Glutamatergic neuron (in vitro differentiated cells): ENCODE results near the gene WDR75. TPM values are rescaled to one million over a fixed set of nuclear protein-coding genes. Genes with fewer than 3 reads are reported as not detected.

Experiments
- DNase-seq: peaks from one replicate; pipeline ENCODE4 v3.0.0; 2022
- H3K27ac Mint-ChIP-seq: one replicate; pipeline ENCODE4 v1.8.0; 2020; ENCODE audit warnings: mild to moderate bottlenecking, mixed read lengths, inconsistent platforms; ENCODE audit not compliant: unreplicated experiment
- H3K27me3 Mint-ChIP-seq: one replicate; pipeline ENCODE4 v1.8.0; 2020; ENCODE audit warnings: mild to moderate bottlenecking, moderate library complexity, mixed read lengths, inconsistent platforms; ENCODE audit not compliant: unreplicated experiment
- H3K36me3 Mint-ChIP-seq: one replicate; pipeline ENCODE4 v1.8.0; 2020; ENCODE audit warnings: mild to moderate bottlenecking, mixed read lengths, inconsistent platforms; ENCODE audit not compliant: unreplicated experiment
- H3K4me1 Mint-ChIP-seq: one replicate; pipeline ENCODE4 v1.8.0; 2020; ENCODE audit warnings: mild to moderate bottlenecking, low read depth, mixed read lengths, inconsistent platforms; ENCODE audit not compliant: unreplicated experiment
- H3K4me3 Mint-ChIP-seq: one replicate; pipeline ENCODE4 v1.8.0; 2020; ENCODE audit warnings: mild to moderate bottlenecking, mixed read lengths, inconsistent platforms; ENCODE audit not compliant: unreplicated experiment
- H3K9me3 Mint-ChIP-seq: one replicate; pipeline ENCODE4 v1.8.0; 2020; ENCODE audit warnings: mild to moderate bottlenecking, moderate library complexity, mixed read lengths, inconsistent platforms; ENCODE audit not compliant: unreplicated experiment
- total RNA-seq: library from RNA; stranded (reverse); fragmentation: NEBNext Ultra II Directional; extraction: Animal tissue kit (Norgen Biotek cat#: 25700); gene quantifications from one replicate; pipeline ENCODE4 v1.2.1, GENCODE V29; 2021; ENCODE audit not compliant: unreplicated experiment
- TF ChIP-seq, protein P1 (sequence below): fragments of 200-600 bp; sonication (generic); IDR thresholded peaks from one replicate; pipeline ENCODE4 v1.5.0; 2021; ENCODE audit not compliant: partially characterized antibody, unreplicated experiment

WDR75 gene
- total RNA-seq, 1 donor from 2014 or later: 41.4 TPM

DNA sequence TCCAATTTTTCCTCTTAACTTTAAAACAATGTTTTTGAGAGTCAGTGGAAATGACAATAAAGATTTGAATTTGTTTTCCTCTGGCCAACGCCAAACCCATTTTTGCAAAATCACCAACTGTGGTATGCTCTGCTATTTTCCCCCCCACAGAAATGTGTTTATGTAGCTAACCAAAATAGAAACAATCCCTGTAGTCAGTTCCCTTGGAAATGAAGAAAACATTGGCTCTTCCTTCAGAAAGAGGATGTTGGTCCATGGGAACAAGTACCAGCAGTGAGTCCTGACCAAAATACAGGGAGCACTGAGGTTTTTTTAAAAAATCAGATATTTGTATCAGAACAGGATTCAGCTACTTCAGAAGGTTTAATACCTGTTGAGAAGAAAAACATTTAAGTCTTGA is 74.0 kb downstream of the WDR75 start:
- Mint-ChIP-seq H3K27ac (no peak overlapping the region), H3K4me3 (no peak overlapping the region), H3K4me1 (no peaks in the 10 kb centered on the region), H3K36me3 (no peaks in the 10 kb centered on the region), H3K27me3 (no peaks in the 10 kb centered on the region), H3K9me3 (no peaks in the 10 kb centered on the region)
- DNase-seq: no peak
- TF ChIP-seq, protein P1, sequence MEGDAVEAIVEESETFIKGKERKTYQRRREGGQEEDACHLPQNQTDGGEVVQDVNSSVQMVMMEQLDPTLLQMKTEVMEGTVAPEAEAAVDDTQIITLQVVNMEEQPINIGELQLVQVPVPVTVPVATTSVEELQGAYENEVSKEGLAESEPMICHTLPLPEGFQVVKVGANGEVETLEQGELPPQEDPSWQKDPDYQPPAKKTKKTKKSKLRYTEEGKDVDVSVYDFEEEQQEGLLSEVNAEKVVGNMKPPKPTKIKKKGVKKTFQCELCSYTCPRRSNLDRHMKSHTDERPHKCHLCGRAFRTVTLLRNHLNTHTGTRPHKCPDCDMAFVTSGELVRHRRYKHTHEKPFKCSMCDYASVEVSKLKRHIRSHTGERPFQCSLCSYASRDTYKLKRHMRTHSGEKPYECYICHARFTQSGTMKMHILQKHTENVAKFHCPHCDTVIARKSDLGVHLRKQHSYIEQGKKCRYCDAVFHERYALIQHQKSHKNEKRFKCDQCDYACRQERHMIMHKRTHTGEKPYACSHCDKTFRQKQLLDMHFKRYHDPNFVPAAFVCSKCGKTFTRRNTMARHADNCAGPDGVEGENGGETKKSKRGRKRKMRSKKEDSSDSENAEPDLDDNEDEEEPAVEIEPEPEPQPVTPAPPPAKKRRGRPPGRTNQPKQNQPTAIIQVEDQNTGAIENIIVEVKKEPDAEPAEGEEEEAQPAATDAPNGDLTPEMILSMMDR: no peak

DNA sequence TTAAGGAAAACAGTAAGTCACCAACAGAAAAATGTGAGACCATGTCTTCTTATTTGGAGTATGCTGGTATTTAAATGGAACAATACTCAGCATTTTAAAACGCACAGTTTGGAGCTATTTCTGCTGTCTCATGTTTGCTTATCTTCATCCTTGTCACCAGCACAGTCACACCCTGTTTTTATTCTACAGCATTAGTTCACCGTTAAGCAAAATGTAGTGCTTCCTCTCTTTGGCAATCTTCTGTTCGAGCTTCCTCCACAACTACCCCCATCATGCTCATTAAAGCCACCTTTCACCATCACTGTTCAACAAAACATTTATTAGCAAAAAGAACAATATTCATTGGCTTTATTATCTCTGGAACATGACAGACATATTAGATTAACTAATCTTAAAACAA is 75.3 kb downstream of the WDR75 start:
- Mint-ChIP-seq H3K9me3 (no peaks in the 10 kb centered on the region), H3K36me3 (no peaks in the 10 kb centered on the region), H3K27me3 (no peaks in the 10 kb centered on the region), H3K4me3 (no peak overlapping the region), H3K27ac (no peak overlapping the region), H3K4me1 (no peaks in the 10 kb centered on the region)
- TF ChIP-seq, protein P1: no peak
- no peak for DNase-seq

DNA sequence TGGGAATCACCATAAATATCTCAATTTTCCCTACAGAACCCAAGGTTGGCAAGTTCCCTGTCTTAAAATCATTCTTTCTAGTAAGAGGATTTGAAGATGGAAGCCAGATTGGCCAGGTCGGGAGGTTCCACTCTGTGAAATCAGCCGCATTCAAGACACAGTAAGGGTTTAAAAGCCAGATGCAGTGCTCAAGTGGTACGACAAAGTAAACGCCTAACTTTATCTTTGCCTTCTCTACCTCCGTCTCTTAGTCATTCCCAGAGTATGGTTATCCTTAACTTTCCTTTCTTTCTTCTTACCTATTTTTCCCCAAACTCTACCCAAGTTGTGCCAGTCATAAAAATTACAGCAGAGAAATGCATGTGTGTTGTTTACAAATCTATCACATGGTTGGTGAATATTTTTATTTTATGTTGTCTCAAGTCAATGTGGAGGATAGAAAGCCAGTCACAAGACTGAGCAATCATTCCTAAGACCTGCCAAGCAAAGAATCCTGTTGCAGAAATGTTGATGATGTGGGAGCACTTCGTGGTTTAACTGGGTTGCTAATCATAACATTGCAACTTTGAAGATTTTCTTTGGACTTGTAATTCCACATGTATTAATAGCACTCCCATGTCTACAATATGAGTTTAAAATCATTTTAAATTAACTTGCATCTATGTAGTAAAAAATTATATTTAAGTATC is 76.7 kb downstream of the WDR75 start:
- TF ChIP-seq, protein P1: no peak
- no peak for DNase-seq
- Mint-ChIP-seq H3K4me1 (no peaks in the 10 kb centered on the region), H3K4me3 (no peak overlapping the region), H3K9me3 (no peaks in the 10 kb centered on the region), H3K27me3 (no peaks in the 10 kb centered on the region), H3K36me3 (no peaks in the 10 kb centered on the region), H3K27ac (no peak overlapping the region)

DNA sequence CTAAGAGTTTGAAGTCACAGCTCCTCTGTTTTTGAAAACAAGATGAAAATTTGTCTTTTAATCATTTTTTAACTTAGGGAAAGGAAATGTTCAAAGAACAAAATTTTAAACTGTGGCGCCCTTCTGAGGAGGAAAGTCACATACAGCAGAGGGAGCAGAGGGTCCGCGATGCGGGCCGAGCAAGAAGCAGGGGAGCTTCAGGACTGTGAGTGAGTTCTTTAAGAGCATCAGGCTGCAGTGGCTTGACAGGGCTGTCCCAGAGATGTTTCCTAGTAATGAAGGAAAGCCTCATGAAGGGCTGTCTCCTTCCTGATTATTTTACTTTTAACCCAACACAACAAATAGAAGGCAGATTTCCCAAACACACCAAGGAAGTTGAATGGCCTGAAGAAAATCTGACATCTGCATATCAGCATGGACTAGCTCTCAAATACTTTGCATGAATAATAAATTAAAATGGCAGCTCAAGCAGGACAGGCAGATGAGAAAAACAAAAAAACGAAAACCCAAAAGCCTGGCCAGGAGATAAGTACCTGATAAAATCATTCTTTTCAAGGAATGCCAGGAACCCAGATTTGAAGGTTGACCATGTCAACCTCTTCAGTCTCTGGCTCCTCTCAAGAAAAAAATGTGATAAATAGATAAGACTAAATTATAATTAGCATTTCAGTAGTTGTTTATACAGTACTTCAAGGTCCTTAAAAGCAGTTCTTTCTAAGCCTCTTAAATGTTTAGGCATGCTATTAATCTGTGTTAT is 78.5 kb downstream of the WDR75 start:
- DNase-seq: no peak
- Mint-ChIP-seq H3K4me1 (no peaks in the 10 kb centered on the region), H3K36me3 (no peaks in the 10 kb centered on the region)

More for the DNA sequence above, 78.5 kb downstream of the WDR75 start:
- no peaks in the 10 kb centered on the region for H3K27me3 Mint-ChIP-seq
- no peak overlapping the region for H3K27ac Mint-ChIP-seq
- TF ChIP-seq, protein P1: no peak
- H3K4me3 Mint-ChIP-seq: no peak overlapping the region
- H3K9me3 Mint-ChIP-seq: no peaks in the 10 kb centered on the region
